ENCODE data around the gene NRP1.

DNA sequence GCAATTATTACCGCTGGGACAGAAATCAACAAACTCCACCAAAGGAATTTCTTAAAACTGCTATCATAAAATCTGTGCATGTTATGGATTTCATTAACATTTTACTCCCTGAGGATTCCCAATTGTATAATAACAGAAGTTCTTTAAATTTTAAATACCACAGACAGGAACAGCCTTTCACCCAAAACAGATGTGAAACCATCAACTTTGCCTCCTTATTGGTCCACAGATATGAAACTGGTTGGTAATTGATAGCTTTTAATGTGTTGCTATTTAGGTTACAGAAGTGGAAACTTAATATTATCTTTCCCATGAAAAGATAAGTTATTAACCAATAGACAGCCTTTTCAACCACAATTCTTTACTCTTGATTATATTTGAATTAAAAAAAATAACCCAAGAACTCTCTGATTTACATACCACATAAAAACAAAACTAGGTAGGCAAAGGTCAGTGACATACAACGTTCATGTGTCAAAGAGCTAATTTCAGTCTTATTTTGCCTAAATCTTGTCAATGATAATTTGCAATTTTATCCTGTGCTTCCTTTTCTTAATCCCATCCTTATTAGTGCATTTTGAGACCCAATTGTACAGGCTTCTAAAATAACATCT lies 90.0 kb downstream of the NRP1 start:
- no peak for TF ChIP-seq POLR2A (IDR thresholded peaks at IDR 0.05)
- TF ChIP-seq, protein P1, sequence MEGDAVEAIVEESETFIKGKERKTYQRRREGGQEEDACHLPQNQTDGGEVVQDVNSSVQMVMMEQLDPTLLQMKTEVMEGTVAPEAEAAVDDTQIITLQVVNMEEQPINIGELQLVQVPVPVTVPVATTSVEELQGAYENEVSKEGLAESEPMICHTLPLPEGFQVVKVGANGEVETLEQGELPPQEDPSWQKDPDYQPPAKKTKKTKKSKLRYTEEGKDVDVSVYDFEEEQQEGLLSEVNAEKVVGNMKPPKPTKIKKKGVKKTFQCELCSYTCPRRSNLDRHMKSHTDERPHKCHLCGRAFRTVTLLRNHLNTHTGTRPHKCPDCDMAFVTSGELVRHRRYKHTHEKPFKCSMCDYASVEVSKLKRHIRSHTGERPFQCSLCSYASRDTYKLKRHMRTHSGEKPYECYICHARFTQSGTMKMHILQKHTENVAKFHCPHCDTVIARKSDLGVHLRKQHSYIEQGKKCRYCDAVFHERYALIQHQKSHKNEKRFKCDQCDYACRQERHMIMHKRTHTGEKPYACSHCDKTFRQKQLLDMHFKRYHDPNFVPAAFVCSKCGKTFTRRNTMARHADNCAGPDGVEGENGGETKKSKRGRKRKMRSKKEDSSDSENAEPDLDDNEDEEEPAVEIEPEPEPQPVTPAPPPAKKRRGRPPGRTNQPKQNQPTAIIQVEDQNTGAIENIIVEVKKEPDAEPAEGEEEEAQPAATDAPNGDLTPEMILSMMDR (IDR thresholded peaks at IDR 0.05): no peak
